ENCODE data around the gene CCDC6. TPM values are rescaled to one million over a fixed set of nuclear protein-coding genes. Genes with fewer than 3 reads are reported as not detected.
"Not testable (repeated sequence)": the region's sequence is repeated elsewhere in the genome, so short reads cannot be mapped to it uniquely, and the experiment has no call there.

CCDC6 gene
- total RNA-seq, result 10 to 100 TPM; 60.4 to 64.3 TPM
- long read RNA-seq, donor 1, full-length matches to known transcripts, result 6 of 13 reads
- long read RNA-seq, donor 1, partial matches to known transcripts, result 1 of 13 reads
- long read RNA-seq, donor 1, other reads (novel, unspliced or antisense), result 6 of 13 reads
- long read RNA-seq, donor 2, full-length matches to known transcripts, result 10 of 26 reads
- long read RNA-seq, donor 2, partial matches to known transcripts, result 2 of 26 reads
- long read RNA-seq, donor 2, other reads (novel, unspliced or antisense), result 14 of 26 reads

DNA sequence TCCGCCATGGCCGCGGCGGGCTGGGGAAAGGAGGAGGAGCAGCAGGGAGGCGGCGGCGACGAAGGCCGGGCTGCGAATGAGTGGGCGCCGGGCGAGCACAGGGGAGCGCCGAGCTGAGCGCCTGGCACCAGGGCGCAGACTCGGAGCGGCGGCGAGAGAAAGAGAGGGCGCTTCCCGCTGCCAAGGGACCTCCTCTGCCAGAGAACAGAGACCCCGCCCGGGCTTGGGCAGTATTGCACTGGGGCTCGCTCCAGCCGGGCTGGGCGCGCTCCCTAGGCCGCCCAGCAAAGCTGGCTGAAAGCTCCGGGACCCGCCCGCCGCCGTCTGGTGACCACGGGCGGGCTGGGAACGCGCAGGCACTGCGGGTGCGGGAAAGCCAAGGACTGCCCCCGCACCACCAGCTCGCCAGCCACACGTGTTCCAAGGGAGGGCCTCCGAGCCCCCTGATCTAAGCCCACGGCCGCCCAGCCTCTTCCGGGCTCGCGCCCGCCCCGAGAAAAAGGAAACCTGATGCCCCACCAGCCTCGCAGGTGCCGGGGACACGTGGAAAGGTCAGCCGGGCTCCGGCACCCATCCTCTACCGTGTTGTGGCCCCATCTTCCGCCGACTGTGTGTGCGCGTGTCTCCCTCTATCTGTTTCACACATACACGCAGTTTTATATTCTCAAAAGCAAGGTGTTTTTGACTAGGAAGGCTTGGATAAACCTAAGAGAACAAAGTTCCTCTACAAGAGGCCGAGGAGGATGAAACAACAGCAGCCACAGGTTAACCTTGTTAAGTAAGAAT is at the start of gene CCDC6:
CCDC6 (minus strand) TSS at position 140 of the 786 bp plus-strand sequence; CDS start at position 8, 132 bp downstream.
- peak; percentile 98 for DNase-seq (ENCODE audit: low spot score)
- intact Hi-C loops (cut with DNase I), result loop anchor here (10.0 kb wide), 2 partner anchors 62 to 282 kb away; no protein-coding TSS in a partner anchor

DNA sequence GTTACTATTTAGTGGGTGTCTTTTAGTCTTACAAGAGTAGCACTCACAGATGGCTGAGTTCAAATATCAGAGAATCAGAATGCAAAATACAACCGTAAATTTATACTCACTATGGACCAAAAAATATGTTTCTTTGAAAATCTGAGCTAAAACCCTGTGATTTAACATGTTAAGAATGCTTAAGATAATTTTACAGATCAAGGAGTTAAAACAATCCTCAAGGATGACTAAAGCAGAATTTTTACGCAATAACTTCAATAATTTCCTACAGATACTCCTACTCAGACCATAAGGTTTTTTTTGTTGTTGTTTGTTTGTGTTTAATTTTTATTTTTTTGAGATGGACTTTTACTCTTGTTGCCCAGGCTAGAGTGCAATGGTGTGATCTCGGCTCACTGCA is 47.9 kb upstream of the CCDC6 start:
- DNase-seq (ENCODE audit: low spot score), result no peak
- intact Hi-C loops (cut with DNase I), result no loop called here

GRCh38 chr10:59953711-59954110 is 47.4 kb upstream of the CCDC6 start:
- DNase-seq (ENCODE audit: low spot score); intact Hi-C loops (cut with DNase I): not testable (repeated sequence)

- no peak for DNase-seq (ENCODE audit: low spot score)
- intact Hi-C loops (cut with DNase I), result no loop called here
Observed at GRCh38 chr10:59950105-59950504, 43.7 kb upstream of the CCDC6 start.

DNA sequence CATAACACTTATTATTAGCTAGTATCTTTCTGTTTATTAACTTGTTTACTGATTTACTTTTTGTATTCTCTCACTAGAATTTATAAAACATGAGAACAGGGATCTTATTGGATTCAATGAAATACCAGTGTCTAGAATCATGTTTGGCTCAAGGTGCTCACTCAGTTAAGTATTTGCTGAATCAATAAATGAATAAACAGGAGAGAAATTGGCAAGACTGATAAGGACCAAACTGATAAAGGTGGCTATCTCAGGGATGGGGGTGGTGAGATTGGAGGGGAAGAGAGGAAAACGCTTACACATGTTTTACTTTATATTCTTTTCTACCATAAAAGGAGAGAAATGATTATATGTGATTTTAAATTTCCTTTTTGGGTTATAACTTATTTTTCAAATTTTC is 43.3 kb upstream of the CCDC6 start:
- intact Hi-C loops (cut with DNase I), result no loop called here
- DNase-seq (ENCODE audit: low spot score), result no peak

DNA sequence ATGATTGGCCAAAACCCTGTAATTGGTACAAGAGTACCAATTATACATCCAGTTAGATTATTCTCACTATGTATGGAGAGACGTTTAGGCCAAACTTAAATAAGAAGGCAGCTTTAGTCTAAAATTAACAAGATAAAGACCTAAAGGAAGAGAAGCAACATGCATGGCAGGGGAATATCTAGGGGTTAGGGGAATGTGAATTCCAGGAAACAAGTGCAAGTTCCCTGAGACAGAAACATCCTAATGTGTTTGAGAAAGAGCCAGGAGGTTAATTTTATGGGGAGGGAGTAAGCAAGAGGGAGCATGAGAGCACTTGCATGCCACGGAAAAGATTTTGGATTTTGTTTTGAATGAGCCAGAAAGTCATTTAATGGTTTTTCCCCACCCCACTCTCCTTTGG is 39.6 kb upstream of the CCDC6 start:
- intact Hi-C loops (cut with DNase I), result no loop called here
- no peak for DNase-seq (ENCODE audit: low spot score)

DNA sequence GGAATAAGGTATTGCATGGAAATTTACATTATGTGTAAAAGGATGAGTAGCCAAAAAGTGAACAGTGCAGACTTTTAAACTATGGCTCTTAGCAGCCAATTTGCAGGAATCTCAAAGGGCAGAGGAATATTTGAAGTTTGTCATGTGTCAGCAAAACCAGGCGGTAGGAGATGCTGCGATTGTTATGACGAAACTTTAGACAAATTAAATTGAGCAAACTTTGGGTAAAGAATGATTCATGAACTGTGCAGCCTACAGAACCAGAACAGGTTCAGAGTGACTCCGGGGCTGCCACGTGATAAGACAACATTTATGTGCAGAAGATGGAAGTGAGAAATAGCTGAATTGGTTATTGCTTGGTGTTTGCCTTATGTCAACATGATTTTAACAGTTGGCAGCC is 39.2 kb upstream of the CCDC6 start:
- intact Hi-C loops (cut with DNase I), result no loop called here
- no peak for DNase-seq (ENCODE audit: low spot score)

DNA sequence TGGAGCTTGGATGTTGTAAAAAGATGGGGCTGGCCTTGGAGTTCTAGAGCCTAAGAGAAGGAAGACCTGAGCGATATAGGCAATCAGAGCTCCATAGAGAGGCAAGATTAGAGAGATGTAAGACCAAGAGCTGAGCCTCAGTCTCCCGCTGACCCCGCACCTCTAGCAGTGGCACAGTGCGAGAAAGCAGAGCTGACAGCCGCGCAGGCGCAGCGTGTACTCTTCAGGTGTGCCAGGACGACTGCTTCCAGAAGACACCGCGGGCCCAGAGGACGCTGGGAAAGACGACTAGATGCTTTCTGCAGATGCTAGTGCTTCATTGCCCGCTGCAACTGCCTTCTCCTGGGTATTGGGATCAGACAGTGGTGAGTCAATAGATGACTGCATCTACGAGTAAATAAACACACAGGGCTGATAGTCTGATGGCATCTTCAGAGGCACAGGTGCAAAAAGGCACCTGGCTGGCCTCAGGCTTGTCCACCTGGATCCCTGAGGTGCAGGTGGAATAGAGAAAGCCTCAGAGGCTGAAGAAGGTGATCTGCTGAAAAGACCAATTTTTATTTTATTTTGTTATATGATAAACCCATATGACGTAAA is 38.1 kb upstream of the CCDC6 start:
- DNase-seq (ENCODE audit: low spot score), result no peak
- intact Hi-C loops (cut with DNase I), result no loop called here

DNA sequence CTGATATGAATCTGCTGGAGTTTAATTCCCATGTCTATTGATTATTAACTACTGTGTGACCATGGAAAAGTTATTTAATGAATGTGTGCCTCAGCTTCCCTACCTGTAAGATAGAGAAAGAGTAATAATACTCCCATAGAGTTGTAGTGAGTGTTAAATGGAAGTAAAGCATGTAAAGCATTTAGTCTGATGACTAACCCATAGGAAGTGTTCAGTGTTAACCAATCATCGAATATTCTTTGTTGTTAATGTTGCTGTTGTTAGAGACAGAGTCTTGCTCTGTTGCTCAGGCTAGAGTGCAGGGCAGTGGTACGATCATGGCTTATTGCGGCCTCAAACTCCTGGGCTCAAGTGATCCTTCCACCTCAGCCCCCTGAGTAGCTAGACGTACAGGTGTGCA is 36.2 kb upstream of the CCDC6 start:
- no peak for DNase-seq (ENCODE audit: low spot score)
- intact Hi-C loops (cut with DNase I), result no loop called here

- intact Hi-C loops (cut with DNase I), result no loop called here
- DNase-seq (ENCODE audit: low spot score), result no peak
Observed at GRCh38 chr10:59937720-59938119, 31.4 kb upstream of the CCDC6 start.

DNA sequence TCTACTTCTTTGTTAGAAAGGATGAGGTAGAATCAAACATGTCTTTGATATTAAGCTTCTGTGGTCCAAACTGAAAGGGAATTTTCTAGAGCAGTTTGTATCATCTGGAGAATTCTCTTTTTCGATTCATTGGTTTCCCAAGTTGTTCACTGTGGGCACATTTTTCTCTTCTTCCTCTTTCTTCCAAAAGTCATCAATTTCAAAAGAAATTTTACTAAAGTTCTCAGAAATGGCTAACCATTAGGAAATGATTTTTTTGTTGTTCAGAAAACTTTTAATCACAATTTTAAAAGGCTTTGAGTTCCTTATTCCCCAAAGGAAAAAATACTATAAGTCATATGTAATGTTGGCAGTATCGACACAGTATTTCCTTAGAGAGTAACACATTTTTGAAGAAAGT is 28.3 kb upstream of the CCDC6 start:
- DNase-seq (ENCODE audit: low spot score), result no peak
- intact Hi-C loops (cut with DNase I), result no loop called here

GRCh38 chr10:59930788-59931521 is 24.6 kb upstream of the CCDC6 start:
- DNase-seq (ENCODE audit: low spot score); intact Hi-C loops (cut with DNase I): not testable (repeated sequence)

- DNase-seq (ENCODE audit: low spot score), result no peak
- intact Hi-C loops (cut with DNase I), result no loop called here
Observed at GRCh38 chr10:59926086-59926485, 19.7 kb upstream of the CCDC6 start.

DNA sequence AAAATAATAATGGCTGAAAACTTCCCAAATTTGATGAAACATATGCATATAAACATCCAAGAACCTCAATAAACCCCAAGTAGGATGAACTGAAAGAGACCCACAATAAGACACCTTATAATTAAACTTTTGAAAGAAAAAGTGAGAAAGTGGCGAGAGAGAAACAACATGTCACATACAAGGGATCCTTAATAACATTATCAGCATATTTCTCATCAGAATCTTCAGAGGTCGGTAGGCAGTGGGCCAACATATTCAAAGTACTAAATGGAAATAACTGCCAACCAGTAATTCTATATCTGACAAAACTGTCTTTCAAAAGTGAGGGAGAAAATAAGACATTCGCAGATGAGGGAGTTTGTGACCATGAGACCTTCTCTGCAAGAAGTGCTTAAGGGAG is 16.6 kb upstream of the CCDC6 start:
- DNase-seq (ENCODE audit: low spot score), result no peak
- intact Hi-C loops (cut with DNase I), result no loop called here

GRCh38 chr10:59917922-59918321 is 11.6 kb upstream of the CCDC6 start:
- intact Hi-C loops (cut with DNase I), result loop anchor here in 1 of 2 donors (10.0 kb wide), 1 partner anchor 117 kb away; no protein-coding TSS in a partner anchor
- DNase-seq (ENCODE audit: low spot score), result no peak

DNA sequence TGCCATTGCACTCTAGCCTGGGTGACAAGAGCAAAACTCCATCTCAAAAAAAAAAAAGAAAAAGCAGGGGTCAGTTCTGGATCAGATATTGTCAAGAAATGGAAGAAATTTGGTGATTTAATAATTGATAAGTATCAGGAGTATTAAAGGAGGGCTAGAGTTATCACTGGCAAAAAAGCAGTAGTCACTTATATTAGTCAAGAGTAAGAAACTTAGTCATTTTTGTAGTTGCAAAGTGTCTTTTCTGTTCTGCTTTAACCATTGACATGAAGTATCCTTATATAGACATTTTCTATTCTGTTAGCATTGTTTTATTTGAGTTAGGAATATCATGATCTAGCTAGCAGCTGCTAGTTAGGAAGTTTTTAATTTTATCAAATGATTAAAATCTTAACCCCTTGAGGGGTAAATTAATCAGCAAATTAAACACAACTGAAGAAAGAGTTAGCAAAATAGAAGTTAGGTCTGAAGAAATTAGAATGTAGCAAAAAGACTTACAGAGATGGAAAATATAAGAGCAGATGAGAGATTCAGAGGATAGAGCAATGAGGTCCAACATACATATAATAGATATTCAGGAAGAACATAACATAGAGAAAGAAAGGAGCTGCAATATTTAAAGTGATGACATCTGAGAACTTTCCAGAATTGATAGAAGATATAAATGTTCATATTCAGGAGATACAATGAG is 7.3 kb upstream of the CCDC6 start:
- DNase-seq (ENCODE audit: low spot score), result no peak
- intact Hi-C loops (cut with DNase I), result loop anchor here in 1 of 2 donors (10.0 kb wide), 1 partner anchor 121 kb away; no protein-coding TSS in a partner anchor

GRCh38 chr10:59910867-59911266 is 4.5 kb upstream of the CCDC6 start:
- intact Hi-C loops (cut with DNase I), result loop anchor here in 1 of 2 donors (10.0 kb wide), 1 partner anchor 124 kb away; no protein-coding TSS in a partner anchor
- DNase-seq (ENCODE audit: low spot score), result no peak

DNA sequence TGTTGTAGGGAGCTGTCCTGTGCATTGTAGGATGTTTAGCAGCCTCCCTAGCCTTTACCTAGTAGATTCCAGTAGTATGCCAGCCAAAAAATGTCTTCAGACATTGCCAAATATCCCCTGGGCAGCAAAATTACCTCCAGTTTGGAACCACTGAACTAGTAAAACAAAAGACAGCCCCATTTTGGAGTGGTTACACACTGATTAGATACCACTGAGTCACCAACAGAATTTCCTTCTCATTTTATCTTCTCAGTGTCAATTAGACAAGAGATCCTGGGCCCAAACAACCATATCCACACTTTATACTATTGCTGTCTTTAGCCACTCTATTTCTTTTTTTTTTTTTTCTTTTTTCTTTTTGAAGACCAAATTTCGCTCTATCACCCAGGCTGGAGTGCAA is 3.5 kb upstream of the CCDC6 start:
- DNase-seq (ENCODE audit: low spot score), result no peak
- intact Hi-C loops (cut with DNase I), result loop anchor here (10.0 kb wide), 3 partner anchors 65 to 285 kb away; no protein-coding TSS in a partner anchor

GRCh38 chr10:59908808-59909143 is 2.4 kb upstream of the CCDC6 start:
- intact Hi-C loops (cut with DNase I), result loop anchor here (10.0 kb wide), 2 partner anchors 64 to 284 kb away; no protein-coding TSS in a partner anchor

More at GRCh38 chr10:59908808-59909143, 2.4 kb upstream of the CCDC6 start:
- no peak for DNase-seq (ENCODE audit: low spot score)

Data from posterior vena cava (tissue), 2 donors.